Superior temporal gyrus (tissue), 1 donor: Measurements from ENCODE around the gene AKR7A2.
"Not testable (repeated sequence)": the region's sequence is repeated elsewhere in the genome, so short reads cannot be mapped to it uniquely, and the experiment has no call there.

ENCODE experiments used
- DNase-seq: peaks from one replicate; pipeline ENCODE4 v3.0.0-alpha.2; 2016; ENCODE audit errors: extremely low spot score

AKR7A2 gene

DNA sequence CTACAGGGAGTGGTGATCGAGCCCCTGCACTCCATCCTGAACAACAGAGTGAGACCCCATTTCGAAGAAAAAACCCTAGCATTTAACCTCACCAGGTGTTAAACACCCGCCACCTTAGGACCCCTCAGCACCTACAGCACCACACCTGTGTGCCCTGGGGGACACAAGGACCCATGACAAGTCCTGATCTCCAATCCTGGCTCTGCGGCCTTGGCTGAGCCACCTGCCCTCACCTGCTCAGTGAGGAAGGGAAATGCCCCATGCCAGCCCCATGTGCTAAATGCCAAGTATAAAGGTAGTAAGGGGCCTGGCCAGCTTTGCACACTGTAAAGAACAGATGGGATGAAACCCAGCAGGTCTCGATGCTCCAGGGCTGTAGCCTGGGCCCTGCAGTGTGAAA, 49.2 kb downstream of the AKR7A2 start:
- DNase-seq = no peak

GRCh38 chr1:19262047-19262446, 49.9 kb downstream of the AKR7A2 start:
- no peak for DNase-seq

DNA sequence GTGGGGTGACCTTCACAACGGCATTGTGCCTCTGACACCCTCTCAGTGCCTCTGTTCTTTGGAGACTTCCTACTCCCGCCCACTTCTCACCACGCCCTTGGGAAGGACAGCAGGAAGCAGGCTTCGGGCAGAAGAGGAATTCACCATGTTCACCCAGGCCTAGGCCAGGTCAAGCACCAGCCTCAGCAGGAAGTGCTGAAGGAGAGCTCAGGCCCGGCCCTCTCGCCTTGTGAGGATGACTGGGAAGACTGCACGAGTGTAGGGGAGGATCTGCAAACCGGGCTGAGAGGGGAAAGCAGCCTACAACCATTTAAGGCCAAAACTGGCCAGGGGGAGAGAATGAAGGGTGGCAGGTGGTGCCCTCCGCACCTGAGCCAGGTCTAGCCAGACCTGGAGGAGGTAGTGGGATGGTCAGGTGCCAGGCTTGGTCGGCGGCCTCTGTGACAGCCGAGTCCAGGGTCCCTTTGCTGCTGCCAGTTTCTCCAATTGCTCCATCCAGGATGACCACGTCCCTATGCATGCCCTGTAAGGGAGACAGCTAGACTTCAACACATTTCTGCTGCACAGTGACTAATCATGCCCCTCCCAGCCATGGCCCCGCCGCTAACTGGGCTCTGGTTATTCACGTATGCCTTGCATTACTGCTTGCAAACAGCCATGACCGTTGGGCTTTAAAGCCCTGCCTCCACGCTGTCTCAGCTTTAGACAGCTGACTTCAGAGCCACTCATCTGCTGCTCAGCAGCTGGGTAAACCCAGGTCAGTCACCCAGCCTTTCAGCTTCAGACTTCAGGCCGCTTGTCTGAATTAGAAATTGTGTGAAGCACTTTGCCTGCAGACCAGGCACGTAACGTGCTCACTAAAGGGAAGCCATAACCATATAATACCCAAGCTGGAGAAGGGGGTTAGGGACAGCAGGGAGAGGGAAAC, 51.5 kb downstream of the AKR7A2 start:
- DNase-seq = no peak

DNA sequence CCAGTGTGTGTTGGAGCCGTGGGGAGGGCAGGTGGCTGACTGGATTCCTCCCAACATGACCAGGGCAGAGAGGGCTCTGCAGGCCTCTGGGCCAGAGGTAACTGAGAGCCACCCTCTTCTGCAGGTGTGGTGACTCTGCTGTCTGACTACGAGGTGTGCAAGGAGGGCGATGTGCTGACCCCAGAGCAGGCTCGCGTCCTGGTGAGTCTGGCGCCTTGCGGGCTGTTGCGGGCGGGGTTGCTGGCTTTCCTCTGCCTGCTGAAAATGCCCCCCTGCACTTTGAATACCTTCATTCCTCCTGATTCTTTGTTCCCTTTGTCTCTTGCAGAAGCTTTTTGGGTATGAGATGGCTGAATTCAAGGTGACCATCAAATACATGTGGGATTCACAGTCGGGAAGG, 53.6 kb downstream of the AKR7A2 start:
- DNase-seq = no peak

DNA sequence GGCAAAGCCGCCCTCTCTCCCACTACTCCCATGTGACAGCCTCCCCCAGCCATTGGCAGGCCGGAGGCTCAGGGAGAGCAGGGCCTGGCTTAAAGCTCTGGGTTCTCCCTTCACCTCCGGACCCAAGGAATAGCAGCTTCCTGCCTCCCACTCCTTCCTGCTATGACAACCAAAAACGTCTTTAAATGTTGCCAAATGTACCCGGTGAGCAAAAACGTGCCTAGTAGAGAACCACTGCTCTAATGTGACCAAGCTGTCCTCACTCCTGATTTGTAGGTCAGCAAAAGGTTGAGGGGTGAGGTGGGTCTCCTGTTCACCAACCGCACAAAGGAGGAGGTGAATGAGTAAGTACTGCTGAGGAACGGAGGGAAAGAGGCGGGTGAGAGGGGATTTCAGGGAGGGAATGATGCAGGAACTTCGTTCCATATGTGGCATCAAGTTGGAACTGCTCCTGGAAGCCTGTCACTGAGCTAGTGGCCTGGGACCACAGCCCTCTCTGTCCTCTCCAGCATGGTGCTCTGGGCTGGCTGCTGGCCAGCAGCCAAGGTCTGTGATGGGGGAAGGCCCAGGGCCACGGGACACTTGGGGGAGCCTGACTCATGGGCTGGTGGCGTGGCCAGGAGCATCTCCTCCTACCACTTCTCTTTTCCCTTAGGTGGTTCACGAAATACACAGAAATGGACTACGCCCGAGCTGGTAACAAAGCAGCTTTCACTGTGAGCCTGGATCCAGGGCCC, 54.6 kb downstream of the AKR7A2 start:
- DNase-seq = no peak

- DNase-seq = not testable (repeated sequence)
Observed at GRCh38 chr1:19256301-19256700, 55.6 kb downstream of the AKR7A2 start.

DNA sequence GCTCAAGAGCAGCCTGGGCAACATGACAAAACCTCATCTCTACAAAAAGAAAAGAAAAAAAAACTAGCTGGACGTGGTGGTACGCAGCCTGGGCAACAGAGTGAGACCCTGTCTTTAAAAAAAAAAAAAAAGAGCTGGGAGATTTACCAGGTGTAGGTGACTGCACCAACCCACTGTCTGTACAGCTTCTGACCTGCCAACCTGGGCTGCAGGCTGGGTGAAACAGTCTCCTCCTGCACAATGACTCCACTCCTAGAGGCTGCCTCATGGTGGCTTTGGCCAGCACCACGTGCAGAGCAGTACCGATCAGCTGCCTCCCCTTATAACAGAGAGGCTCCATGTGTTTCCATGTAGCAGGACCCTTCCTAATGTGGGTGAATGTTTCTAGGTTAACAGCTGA, 56.7 kb downstream of the AKR7A2 start:
- DNase-seq = no peak

DNA sequence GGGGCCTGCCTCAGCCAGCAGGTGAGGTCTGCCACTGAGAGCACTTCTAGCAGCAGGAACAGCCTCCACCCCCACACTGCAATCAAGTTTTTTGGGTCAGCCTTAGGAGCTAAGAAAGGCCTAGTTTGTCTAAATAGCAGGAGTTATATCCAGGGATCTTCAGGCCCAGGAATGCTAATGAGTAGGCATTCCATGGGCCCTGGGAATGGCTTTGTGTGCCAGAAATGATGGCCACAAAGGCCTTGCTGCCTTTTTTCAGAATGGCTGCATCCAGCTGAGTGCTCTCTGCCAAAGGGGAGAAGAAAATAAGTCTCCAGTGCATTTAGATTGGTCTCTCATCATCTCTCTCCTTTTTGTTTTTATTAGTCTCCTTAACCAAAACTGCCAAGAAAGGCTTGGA, 57.5 kb downstream of the AKR7A2 start:
- peak; percentile 17 for DNase-seq
